Neuronal stem cell (in vitro differentiated cells): ENCODE results near the gene CX3CL1.

ENCODE experiments used
- DNase-seq: peaks from one replicate; pipeline ENCODE4 v3.0.0-alpha.2; 2013; ENCODE audit warnings: low spot score
- H2AFZ ChIP-seq: one replicate; pipeline ENCODE4 v1.6.1; 2013; ENCODE audit warnings: mild to moderate bottlenecking, low read length, inconsistent platforms
- H2AK5ac ChIP-seq: 2 replicates; pipeline ENCODE4 v1.6.1; 2013; ENCODE audit warnings: low read depth, mild to moderate bottlenecking, inconsistent platforms, low read length, moderate library complexity, mixed read lengths
- H2BK120ac ChIP-seq: 2 replicates; pipeline ENCODE4 v1.6.1; 2013; ENCODE audit warnings: low read depth, mild to moderate bottlenecking, inconsistent platforms, low read length, moderate library complexity, mixed read lengths
- H2BK12ac ChIP-seq: one replicate; pipeline ENCODE4 v1.6.1; 2013; ENCODE audit warnings: low read length, inconsistent platforms
- H2BK15ac ChIP-seq: 2 replicates; pipeline ENCODE4 v1.6.1; 2013; ENCODE audit warnings: mild to moderate bottlenecking, low read length, inconsistent platforms, mixed read lengths
- H2BK5ac ChIP-seq: one replicate; pipeline ENCODE4 v1.6.1; 2013; ENCODE audit warnings: inconsistent platforms, mild to moderate bottlenecking, low read length, moderate library complexity
- H3K14ac ChIP-seq: one replicate; pipeline ENCODE4 v1.6.1; 2013; ENCODE audit warnings: low read length, inconsistent platforms
- H3K18ac ChIP-seq: 2 replicates; pipeline ENCODE4 v1.6.1; 2013; ENCODE audit warnings: low read length, inconsistent platforms
- H3K23ac ChIP-seq: 2 replicates; pipeline ENCODE4 v1.6.1; 2013; ENCODE audit warnings: low read depth, mild to moderate bottlenecking, mixed read lengths, low read length, inconsistent platforms; ENCODE audit not compliant: poor library complexity
- H3K27ac ChIP-seq: replicated peaks from 3 replicates; pipeline ENCODE4 v1.5.1; 2013; ENCODE audit warnings: low read length, inconsistent platforms
- H3K27me3 ChIP-seq, 3 experiments: 2 replicates each; pipeline ENCODE4 v1.6.1; 2013; ENCODE audit warnings: low read length in 3 of 3, mild to moderate bottlenecking in 2 of 3, inconsistent platforms in 1 of 3, low read depth in 1 of 3, mixed read lengths in 1 of 3, moderate library complexity in 1 of 3; ENCODE audit not compliant: control insufficient read depth in 3 of 3, insufficient read depth in 3 of 3
- H3K36me3 ChIP-seq, 2 donors: replicated peaks in 1 of 2; 2 replicates each; pipeline ENCODE4 v1.6.1; 2013; ENCODE audit warnings: low read length in 2 of 2; ENCODE audit not compliant: control insufficient read depth in 2 of 2, insufficient read depth in 2 of 2
- H3K4ac ChIP-seq: 2 replicates; pipeline ENCODE4 v1.6.1; 2013; ENCODE audit warnings: inconsistent platforms, mild to moderate bottlenecking, low read length, moderate library complexity
- H3K4me1 ChIP-seq, 2 donors: 1 replicate in 1 of 2; 2 replicates in 1 of 2; pipeline ENCODE4 v1.6.1; 2013; ENCODE audit warnings: low read length in 2 of 2, low read depth in 1 of 2; ENCODE audit not compliant: control insufficient read depth in 2 of 2, insufficient read depth in 1 of 2
- H3K4me2 ChIP-seq: one replicate; pipeline ENCODE4 v1.6.1; 2013; ENCODE audit warnings: mild to moderate bottlenecking, low read length, inconsistent platforms; ENCODE audit not compliant: insufficient read depth, poor library complexity, severe bottlenecking
- H3K4me3 ChIP-seq, 2 donors: 2 replicates each; pipeline ENCODE4 v1.5.1; 2013; ENCODE audit warnings: low read length in 2 of 2, mild to moderate bottlenecking in 2 of 2, inconsistent platforms in 1 of 2, moderate library complexity in 1 of 2
- H3K79me1 ChIP-seq: one replicate; pipeline ENCODE4 v1.6.1; 2013; ENCODE audit warnings: low read depth, mild to moderate bottlenecking, inconsistent platforms, low read length, moderate library complexity
- H3K9ac ChIP-seq: one replicate; pipeline ENCODE4 v1.6.1; 2013; ENCODE audit warnings: mild to moderate bottlenecking, low read depth, low read length, inconsistent platforms; ENCODE audit not compliant: poor library complexity
- H3K9me3 ChIP-seq, 2 donors: replicated peaks in 1 of 2; 2 replicates each; pipeline versions ENCODE3 to v1.6.1; 2013; ENCODE audit warnings: low read length in 2 of 2, mild to moderate bottlenecking in 2 of 2, inconsistent platforms in 1 of 2, low read depth in 1 of 2, mixed read lengths in 1 of 2, moderate library complexity in 1 of 2; ENCODE audit not compliant: control insufficient read depth in 2 of 2, insufficient read depth in 1 of 2
- H4K8ac ChIP-seq: one replicate; pipeline ENCODE4 v1.6.1; 2013; ENCODE audit warnings: low read depth, mild to moderate bottlenecking, inconsistent platforms, low read length, moderate library complexity
- H4K91ac ChIP-seq: one replicate; pipeline ENCODE4 v1.6.1; 2013; ENCODE audit warnings: low read length, low read depth, mild to moderate bottlenecking, inconsistent platforms; ENCODE audit not compliant: poor library complexity
- WGBS, 2 donors: extraction: QIAGEN DNeasy Blood & Tissue Kit; methylation state at CpG; one replicate each; pipeline ENCODE4 v1.1.7; 2013; ENCODE audit warnings: missing lambda C conversion rate in 2 of 2, mixed read lengths in 1 of 2; ENCODE audit not compliant: insufficient read length in 2 of 2, insufficient replicate concordance in 1 of 2; ENCODE audit errors: extremely low coverage in 2 of 2; 5-methylcytosine and 5-hydroxymethylcytosine counted together

The CX3CL1 gene

DNA sequence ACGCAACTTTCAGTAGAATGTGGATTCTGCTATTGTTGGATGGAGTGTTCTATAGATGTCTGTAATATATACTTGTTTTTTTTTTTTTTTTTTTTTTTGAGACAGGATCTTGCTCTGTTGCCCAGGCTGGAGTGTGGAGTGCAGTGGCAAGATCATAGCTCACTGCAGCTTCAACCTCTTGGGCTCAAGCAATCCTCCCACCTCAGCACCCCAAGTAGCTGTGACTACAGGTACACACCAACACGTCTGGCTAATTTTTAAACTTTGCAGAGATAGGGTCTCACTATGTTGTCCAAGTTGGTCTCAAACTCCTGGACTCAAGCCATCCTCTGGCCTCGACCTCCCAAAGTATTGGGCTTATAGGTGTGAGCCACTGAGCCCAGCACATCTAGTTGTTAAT lies 40.9 kb upstream of the CX3CL1 start:
- Histone ChIP-seq H3K18ac (no peak overlapping the region), H3K4me3 (no peak overlapping the region), H3K4me1 (no peaks in the 10 kb centered on the region), H3K9ac (no peak overlapping the region), H4K91ac (no peak overlapping the region), H3K4ac (no peak overlapping the region), H2BK12ac (no peak overlapping the region), H3K27me3 (peaks cover 0 to 4% (median 0%) of the 10 kb centered on the region in 3 experiments), H3K36me3 (no peaks in the 10 kb centered on the region), H3K9me3 (no peaks in the 10 kb centered on the region), H4K8ac (no peak overlapping the region), H2BK5ac (no peak overlapping the region), H2BK15ac (no peak overlapping the region), H3K27ac (no peak overlapping the region), H2BK120ac (no peak overlapping the region), H3K23ac (no peak overlapping the region), H3K79me1 (no peaks in the 10 kb centered on the region), H3K14ac (no peak overlapping the region), H2AK5ac (no peak overlapping the region), H3K4me2 (no peak overlapping the region), H2AFZ (no peak overlapping the region)
- WGBS, 2 donors = no CpG with 5 or more reads among the region's 3 CpGs
- no peak for DNase-seq

DNA sequence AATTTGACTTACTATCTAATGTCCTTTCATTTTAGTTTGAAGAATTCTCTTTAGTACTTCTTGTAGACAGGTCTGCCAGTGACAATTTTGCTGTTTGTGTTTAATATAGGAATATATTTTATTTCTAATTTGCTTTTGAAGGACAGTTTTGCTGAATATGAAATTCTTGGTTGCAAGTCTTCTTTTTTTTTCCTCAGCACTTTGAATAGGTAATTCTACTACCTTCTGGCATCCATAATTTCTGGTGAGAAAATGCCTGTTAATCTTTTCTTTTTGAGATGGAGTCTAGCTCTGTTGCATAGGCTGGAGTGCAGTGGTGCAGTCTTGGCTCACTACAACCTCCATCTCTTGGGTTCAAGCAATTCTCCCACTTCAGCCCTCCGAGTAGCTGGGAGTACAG lies 38.9 kb upstream of the CX3CL1 start:
- H3K4me3 ChIP-seq = no peak overlapping the region
- no peak overlapping the region for H3K4me2 ChIP-seq
- H3K23ac ChIP-seq = no peak overlapping the region
- no peak overlapping the region for H2AK5ac ChIP-seq
- no peak overlapping the region for H3K4ac ChIP-seq
- no peak for DNase-seq
- peaks cover 0 to 4% (median 0%) of the 10 kb centered on the region in 3 experiments for H3K27me3 ChIP-seq
- H2BK120ac ChIP-seq = no peak overlapping the region
- no CpG with 5 or more reads among the region's 1 CpG for WGBS, 2 donors
- no peaks in the 10 kb centered on the region for H3K79me1 ChIP-seq
- H2BK12ac ChIP-seq = no peak overlapping the region
- H3K18ac ChIP-seq = no peak overlapping the region
- no peak overlapping the region for H3K27ac ChIP-seq
- H4K91ac ChIP-seq = no peak overlapping the region
- no peak overlapping the region for H2BK5ac ChIP-seq
- no peak overlapping the region for H4K8ac ChIP-seq
- no peaks in the 10 kb centered on the region for H3K9me3 ChIP-seq
- no peak overlapping the region for H3K9ac ChIP-seq
- no peaks in the 10 kb centered on the region for H3K4me1 ChIP-seq
- no peak overlapping the region for H2BK15ac ChIP-seq
- no peaks in the 10 kb centered on the region for H3K36me3 ChIP-seq
- no peak overlapping the region for H2AFZ ChIP-seq
- no peak overlapping the region for H3K14ac ChIP-seq

GRCh38 chr16:57335366-57335765 lies 36.9 kb upstream of the CX3CL1 start:
- H2BK120ac ChIP-seq = no peak overlapping the region
- H2BK5ac ChIP-seq = no peak overlapping the region
- WGBS, 2 donors = no CpG with 5 or more reads among the region's 4 CpGs
- no peak for DNase-seq
- H3K18ac ChIP-seq = no peak overlapping the region
- no peak overlapping the region for H3K14ac ChIP-seq
- no peak overlapping the region for H3K9ac ChIP-seq
- peaks cover 0 to 3% of the 10 kb centered on the region in 2 donors for H3K4me1 ChIP-seq
- H2AFZ ChIP-seq = no peak overlapping the region
- no peak overlapping the region for H3K27ac ChIP-seq
- H4K91ac ChIP-seq = no peak overlapping the region
- H3K23ac ChIP-seq = no peak overlapping the region
- H3K27me3 ChIP-seq = peaks cover 0 to 4% (median 0%) of the 10 kb centered on the region in 3 experiments
- no peaks in the 10 kb centered on the region for H3K79me1 ChIP-seq
- H2BK15ac ChIP-seq = no peak overlapping the region
- no peak overlapping the region for H2AK5ac ChIP-seq
- no peak overlapping the region for H2BK12ac ChIP-seq
- no peak overlapping the region for H4K8ac ChIP-seq
- no peak overlapping the region for H3K4me2 ChIP-seq
- H3K4ac ChIP-seq = no peak overlapping the region
- H3K9me3 ChIP-seq = no peaks in the 10 kb centered on the region
- H3K4me3 ChIP-seq = no peak overlapping the region
- H3K36me3 ChIP-seq = no peaks in the 10 kb centered on the region

- Histone ChIP-seq H3K23ac (no peak overlapping the region), H3K27me3 (no peaks in the 10 kb centered on the region), H3K4me1 (peaks cover 0 to 5% of the 10 kb centered on the region in 2 donors), H2BK120ac (no peak overlapping the region), H3K79me1 (no peaks in the 10 kb centered on the region), H2AFZ (no peak overlapping the region), H4K8ac (no peak overlapping the region), H3K18ac (peak overlapping the region; percentile 72), H3K36me3 (no peaks in the 10 kb centered on the region), H2BK12ac (no peak overlapping the region), H4K91ac (no peak overlapping the region), H3K9ac (no peak overlapping the region), H3K14ac (no peak overlapping the region), H2BK15ac (no peak overlapping the region), H2AK5ac (no peak overlapping the region), H3K9me3 (no peaks in the 10 kb centered on the region), H3K27ac (no peak overlapping the region), H3K4me3 (no peak overlapping the region), H3K4me2 (no peak overlapping the region), H2BK5ac (no peak overlapping the region), H3K4ac (no peak overlapping the region)
- DNase-seq = no peak
- no CpG with 5 or more reads among the region's 6 CpGs for WGBS, 2 donors
Measured at GRCh38 chr16:57341062-57341440, 31.2 kb upstream of the CX3CL1 start.
